HCEC 1CT (cell line): ENCODE results near the gene PDE6A.
"Not testable (repeated sequence)": the region's sequence is repeated elsewhere in the genome, so short reads cannot be mapped to it uniquely, and the experiment has no call there.

ENCODE experiments used
- DNase-seq: peaks from one replicate; pipeline ENCODE4 v3.0.0-alpha.2; 2017

The PDE6A gene

DNA sequence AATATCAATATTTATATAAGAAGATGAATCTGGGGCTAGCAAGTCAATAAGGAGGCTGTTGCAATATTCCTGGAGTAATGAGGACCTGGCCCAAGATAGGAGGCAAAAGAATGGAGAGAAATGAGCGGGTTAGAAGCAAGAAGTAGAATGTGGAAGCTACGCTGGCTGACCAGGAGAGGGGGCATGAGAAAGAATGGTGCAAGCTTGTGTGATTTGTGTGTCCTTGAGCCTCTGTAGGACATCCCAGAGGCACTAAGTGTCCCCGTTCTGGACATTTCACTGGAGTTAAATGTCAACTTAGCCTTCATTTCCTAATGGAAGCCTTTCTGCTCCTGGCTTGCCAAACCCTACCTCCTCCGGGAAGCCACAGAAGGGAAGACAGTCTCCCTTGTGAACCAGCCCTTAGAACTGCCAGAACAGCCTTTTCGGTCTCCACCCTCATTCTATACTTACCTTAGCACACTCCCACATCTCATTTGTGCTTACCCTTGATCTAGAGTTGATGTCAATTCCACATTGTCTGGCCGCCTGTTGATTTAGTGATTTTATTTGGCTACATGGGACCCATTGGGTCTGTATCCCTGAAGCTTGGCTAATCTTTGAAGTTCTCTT is 6.7 kb upstream of the PDE6A start:
- DNase-seq, result no peak

DNA sequence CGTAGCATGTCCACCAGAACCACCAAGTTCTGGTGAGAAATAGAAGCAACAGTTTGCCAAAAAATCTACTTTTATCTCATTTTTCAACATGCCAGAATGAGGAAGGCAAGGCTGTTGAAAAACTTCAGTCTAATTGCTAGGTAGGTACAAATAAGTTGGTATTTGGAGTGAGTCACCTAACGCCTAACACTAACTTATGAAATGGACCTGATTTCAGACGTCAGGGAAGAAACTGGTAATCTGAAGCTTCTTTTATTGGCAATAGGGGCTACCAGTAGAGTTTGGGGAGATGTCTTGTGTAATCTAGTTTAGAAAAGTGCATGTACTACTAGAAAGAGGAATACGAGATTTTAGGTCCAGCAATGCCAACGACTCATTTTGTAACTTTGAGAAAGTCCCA is 4.4 kb upstream of the PDE6A start:
- no peak for DNase-seq

DNA sequence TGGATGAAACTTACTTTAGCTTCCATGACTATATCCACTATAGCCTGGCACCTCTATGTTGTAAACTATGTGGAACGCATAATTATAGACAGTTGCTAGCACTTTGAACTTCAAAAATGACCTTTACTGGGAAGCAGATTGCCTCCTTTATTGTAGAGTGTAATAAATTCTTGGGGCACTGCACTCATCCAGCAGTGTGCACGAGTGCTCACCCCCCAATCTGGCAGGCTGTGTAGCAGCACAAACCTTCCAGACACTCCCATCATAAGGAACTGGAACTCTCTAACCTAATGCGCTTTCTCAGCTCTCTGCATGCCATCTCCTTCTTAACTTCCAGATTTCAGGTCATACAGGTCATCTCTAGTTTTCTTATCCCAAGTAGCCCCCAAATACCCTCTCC is 1.5 kb upstream of the PDE6A start:
- no peak for DNase-seq

DNA sequence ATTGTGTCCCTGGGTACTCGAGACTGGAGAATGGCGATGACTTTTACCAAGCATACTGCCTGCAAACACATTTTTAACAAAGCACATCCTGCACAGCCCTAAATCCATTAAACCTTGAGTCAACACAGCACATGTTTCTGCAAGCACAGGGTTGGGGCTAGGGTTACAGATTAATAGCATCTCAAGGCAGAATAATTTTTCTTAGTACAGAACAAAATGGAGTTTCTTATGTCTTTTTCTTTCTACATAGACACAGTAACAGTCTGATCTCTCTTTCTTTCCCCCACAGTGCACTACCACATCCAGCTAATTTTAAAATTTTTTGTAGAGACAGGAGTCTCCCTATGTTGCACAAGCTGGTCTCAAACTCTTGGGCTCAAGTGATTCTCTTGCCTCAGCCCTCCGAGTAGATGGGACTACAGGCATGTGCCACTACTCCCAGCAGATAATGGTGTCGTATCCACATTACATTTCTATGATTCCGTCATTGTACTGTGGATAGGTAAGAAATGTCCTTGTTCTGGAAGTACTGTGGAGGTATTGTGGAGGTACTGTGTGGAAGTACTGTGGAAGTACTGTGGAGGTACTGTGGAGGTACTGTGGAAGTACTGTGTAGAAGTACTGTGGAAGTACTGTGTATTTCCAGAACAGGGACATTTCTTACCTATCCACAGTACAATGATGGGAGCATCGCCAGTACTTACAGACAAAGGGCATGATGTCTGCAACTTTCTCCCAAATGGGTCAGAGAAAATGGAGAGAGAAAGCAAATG is 1.2 kb downstream of the PDE6A start:
- DNase-seq, result not testable (repeated sequence)

DNA sequence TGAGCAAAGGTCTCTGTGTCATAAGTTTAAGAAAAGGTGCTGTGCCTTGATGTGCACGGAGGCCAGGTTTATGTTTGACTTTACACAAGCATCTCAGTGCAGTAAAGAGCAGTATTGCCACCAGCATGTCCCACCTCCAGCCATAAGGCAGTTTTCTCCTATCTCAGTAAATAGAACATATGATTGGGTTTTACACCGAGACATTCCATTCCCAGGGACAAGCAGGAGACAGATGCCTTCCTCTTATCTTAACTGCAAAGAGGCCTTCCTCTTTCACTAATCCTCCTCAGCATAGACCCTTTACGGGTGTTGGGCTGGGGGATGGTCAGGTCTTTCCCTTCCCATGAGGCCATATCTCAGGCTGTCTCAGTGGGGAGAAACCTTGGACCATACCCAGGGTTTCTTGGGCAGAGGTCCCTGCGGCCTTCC is 1.8 kb downstream of the PDE6A start:
- not testable (repeated sequence) for DNase-seq

DNA sequence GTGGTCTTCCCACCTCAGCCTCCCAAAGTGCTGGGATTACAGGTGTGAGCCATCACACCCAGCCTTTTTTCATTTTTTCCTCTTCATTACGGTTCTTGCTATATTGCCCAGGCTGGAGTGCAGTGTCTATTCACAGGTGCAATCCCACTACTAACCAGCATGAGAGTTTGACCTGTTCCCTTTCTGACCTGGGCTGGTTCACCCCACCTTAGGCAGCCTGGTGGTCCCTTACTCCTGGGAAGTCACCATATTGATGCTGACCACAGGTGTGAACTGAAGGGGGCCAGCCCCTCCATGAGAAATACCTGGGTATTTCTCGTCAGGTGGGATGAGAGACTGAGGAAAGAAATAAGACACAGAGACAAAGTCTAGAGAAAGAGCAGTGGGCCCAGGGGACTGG is 2.4 kb downstream of the PDE6A start:
- DNase-seq, result no peak

DNA sequence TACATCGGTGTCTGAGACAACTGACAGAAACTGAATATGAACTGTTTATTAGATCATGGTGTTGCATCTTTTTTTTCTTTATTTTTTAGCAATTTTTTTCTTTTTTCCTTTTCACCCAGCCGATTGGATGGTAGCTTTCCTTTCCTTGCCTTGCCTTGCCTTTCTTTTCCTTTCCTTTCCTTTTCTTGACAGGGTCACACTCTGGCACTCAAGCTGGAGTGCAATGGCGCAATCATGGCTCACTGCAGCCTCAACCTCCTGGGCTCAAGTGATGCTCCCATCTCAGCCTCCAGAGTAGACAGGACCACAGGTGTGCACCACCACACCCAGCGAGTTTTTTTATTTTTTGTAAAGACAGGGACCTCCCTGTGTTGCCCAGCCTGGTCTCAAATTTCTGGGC is 2.8 kb downstream of the PDE6A start:
- DNase-seq, result no peak

DNA sequence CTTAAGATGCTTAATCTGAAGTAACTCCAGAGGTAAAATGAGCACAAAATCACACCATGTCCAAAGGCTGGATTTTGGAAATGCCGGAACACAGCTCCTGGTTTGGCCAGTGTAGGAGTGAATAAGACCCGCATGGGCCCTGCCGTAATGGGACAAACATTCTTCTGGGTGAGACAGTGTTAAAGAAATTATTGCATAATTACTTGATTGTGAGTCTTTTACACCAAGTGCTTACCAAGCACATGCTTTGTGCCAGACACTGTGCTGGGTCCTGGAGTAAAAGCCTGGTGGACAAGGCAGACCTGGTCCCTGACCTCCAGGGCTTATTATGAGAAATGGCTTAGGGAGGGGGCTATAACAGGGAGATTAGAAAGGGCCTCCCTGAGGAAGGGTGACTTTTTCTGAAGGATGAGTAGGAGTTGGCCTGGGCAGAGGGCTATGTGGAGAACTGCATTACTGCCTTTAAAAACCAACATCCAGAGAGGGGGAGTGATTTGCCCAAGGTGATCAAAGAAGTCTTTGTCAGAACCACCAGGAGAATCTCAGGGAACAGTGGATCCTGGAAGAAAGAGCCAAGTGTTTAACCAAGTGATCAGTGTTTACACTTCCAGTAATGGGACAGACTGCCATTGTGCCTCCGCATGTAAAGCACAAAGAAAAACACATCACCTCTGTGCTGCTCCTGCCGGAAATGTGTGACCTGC is 3.5 kb downstream of the PDE6A start:
- no peak for DNase-seq

DNA sequence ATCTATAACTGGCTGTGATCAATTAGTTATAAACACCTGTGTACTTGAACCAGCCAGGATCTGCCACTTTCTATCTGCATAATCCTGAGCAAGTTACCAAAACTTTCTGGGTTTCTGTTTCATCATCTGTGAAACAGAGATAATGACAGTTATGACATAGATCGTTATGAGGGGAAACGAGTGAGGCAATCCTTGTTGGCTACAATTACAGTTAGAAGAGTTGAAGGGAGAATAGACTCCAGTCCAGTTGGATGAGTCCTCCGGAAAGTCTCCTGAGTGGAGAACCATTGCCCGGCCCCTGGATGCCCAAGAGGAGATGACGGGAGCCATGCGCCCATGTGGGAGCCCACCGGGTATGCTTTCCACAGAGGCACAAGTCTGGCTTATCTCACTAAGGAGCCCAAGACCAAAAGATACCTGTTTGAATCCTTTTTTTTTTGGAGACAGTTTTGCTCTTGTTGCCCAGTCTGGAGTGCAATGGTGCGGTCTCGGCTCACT is 4.5 kb downstream of the PDE6A start:
- DNase-seq, result no peak

DNA sequence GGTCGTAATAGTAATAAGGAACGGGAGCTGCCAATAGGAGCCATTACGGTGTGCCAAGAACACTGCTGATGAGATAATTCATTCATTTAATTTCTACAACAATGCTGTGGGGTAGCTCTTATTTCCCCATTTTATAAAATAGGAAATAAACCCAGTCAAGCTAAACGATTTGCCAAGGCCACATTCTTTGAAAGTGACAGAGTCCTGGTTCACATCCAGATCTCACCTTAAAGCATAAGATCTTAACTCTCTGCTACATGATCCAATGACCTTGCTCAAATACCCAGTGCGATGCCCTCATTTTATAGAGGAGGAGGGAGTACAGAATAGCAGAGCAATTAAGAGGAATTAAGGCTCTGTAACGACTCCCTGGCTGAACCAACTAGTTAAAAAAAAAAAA is 5.0 kb downstream of the PDE6A start:
- no peak for DNase-seq

DNA sequence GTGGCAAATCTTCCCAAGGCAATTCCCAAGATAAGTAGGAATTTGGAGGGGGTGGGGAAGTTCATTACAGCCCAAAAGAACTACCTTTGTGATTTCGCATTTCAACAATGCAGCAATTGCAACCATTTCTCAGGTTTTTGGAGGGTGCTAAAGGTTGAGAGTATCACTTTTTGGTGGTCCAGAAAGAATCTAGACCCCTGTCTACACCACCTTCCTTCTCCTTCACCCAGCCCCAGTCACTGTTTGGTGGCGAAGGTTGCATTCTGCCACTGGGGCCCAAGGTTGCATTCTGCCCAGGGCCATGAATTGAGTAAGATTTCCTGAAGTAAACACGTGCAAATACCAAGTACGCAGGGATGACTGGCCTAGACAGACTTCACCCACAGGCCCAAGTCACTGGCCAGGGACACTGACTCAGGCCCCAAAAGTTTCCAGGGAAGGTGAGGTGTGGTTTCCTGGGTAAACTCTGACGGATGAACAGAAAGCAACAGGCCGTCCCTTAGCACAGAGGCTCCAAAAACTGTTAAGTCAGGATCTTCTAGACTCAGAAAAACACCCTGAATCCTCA is 5.7 kb downstream of the PDE6A start:
- peak; percentile 79 for DNase-seq

DNA sequence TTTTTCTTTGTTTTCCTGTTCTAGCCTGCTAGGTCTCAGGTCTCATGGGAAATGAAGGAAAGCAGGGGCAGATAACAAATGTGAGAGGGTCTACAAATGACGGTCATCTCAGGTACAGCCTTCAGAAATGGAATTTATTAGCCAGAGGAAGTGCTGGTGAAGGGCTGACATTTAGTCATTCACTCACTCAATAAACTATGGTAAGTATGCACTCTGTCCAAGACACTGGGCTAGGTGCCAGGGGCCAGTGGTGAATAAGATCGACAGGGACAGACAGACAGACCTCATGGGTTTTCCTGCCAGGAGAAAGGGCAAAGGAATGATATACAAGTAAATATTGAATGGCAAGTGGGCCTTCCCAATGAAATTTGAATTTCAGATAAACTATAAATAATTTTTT is 6.3 kb downstream of the PDE6A start:
- peak; percentile 71 for DNase-seq

DNA sequence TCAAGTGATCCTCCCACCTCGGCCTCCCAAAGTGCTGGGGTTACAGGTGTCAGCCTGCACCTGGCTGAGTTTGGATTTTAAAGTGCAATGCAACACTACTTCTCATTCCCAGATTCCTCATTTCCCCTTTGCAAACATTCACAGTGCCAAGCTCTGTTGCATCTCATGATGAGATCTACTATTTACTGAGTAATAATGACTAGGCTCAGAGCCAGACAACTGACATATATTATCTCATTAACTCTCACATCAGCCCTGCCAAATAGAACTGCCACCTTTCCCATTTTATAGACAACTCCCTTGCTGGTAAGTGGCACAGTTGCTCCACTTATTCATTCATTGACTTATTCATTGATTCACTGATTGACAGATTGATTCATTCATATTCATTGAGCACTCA is 7.0 kb downstream of the PDE6A start:
- DNase-seq, result peak; percentile 45

DNA sequence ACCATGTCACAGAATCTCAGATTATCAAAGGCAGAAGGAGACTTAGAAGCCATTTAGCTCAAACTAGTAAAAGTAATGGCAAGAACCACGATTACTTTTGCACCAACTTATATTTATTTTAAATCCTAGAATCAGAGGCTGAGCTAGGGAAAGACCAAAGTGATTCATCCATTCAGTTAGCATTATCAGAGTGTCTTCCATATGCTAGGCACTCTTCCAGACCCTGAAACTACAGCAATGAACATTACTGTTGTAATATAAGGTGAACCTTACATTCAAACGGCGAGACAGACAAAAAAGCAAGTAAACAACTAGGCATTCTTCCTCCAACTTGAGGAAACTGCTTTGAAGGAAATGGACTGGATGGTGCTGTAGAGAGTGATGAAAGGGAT is 7.9 kb downstream of the PDE6A start:
- DNase-seq, result no peak

DNA sequence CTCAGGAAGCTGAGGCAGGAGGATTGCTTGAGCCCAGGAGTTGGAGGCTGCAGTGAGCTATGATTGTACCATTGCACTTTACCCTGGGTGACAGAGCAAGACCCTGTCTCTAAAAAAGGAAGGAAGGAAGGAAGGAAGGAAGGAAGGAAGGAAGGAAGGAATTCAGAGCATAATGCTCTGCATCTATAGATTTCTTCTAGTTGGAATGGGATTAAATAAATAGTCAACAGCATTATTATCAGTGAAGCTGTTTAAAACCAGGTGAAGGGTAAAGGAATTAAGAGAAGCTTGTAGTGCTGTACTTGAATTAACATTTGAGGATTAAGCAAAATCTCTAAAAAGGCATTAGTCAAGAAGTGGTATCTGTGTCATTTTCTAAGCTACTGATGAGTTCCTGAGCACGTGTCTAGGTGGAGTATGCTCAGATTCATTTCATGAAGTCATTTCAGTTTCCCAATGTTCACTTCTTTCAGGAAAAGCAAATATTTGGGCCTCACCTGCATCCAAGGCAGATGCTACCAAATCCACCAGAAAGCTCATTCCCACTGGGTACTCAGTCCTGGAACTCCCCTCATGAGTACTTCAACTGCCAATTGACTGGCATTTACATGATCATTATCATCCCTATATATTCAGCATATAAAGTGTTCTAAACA is 8.4 kb downstream of the PDE6A start:
- DNase-seq, result no peak

DNA sequence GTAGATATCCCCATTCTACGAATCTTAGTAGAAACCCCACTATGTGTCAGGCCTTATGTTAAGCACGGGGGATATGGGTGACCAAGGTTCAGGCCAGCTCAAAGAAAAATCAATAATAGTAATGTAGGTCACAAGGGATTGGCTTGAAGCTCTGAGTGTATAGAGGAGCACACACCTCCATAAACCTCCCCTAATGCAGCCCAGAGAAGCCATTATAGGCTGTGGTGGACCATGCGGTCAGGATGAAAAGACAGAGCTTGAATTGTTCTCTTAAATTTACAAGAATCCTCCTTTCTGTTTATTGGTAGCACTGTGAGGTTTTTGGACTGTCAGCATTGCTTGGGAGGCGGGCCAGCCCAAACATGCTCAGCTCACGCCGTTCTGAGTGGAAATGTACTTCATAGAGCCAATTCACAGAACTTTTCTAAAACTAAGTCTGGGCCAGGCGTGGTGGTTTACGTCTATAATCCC is 9.1 kb downstream of the PDE6A start:
- no peak for DNase-seq

DNA sequence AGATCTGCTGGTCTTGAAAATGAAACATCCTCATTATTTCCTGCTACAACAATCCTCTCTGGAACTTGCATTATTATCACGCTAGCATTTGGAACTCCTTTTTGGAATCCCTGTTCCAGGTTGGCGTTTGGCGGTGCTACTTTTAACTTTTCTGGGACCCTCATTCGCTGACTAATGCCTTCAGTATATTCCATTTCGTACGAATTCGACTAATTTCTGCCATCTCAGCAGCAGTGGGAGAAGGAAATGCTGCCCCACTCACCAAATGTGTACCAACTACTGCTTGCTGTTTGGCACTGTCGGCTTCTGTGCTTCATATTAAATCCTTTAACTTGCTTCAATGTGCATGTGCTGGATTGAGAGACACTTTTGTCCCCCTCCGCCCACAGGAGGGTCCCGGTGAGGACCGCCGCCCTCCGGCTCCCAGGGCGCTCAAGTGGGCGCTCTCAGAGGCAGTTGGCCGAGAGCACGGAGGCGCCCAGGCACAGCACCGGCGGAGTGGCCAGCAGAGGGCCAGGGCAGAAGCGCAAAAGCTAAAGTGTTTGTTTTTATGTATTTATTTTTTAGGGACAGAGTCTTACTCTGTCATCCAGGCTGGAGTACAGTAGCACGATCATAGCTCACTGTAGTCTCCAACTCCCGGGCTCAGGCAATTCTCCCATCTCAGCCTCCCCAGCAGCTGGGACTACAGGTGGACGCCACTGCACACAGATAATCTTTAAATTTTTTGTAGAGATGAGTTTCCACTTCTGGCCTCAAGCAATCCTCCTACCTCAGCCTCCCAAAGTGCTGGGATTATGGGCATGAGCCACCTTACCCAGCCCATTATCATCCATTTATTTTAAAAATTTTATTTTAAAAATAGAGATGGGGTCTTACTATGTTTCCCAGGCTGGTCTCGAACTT is 11.9 kb downstream of the PDE6A start:
- no peak for DNase-seq

DNA sequence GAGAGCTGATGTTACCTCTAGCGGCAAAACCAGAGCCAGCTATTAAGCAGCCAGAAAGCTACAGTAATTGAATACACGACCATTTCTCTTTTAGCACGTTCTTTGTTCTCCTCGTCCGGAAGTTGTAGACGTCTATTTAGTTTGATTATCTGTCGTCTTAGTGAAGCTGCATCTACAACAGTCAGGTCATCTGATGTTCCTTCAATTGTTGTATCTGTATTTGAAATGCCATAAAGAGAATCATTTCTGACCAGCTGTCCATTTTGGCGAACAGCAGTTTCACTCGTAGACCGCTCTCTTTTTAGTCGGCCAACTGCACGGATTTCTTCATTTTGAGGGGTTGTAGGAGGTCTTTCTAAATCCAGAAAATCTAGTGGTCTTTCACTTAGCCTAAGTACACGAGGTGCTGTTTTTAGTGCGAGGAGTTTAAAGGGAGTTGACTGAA is 12.6 kb downstream of the PDE6A start:
- DNase-seq, result no peak

DNA sequence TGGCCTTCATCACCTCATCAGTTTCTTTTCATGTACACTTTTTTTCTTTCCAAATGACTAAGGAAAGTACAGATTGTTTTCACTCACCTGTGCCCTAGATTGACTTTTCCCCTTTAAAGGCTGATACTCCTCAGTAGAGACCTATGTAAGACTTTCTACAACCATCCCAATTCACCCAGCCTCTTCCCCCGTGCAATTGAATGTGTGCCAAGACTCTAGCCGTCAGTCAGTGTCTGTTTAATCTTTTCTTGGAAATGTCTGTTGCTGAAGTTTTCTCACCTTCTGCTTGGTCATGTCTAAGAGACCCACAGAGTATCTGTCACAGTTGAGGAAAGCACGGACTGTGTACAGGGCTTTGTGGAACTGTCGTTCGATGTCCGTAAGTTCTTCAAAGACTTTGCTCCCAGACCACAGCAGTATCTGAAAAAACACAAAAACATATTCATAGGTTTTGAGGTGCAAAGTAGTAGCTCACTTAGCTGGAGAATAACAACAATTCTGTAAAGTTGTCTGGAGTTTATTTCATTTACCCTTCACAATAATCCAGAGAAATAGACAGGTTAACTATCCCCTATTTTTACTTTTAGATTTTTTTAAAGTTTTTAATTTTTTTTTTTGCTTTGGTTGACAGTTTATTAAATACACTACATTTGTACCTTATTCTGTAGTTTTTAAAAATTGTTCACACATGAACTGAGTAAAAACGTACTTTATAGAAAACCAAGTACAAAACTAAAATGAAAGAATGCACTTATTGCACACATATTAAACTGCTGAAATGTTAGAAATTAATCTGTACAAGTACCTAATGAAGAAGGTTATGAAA is 13.6 kb downstream of the PDE6A start:
- DNase-seq, result no peak

DNA sequence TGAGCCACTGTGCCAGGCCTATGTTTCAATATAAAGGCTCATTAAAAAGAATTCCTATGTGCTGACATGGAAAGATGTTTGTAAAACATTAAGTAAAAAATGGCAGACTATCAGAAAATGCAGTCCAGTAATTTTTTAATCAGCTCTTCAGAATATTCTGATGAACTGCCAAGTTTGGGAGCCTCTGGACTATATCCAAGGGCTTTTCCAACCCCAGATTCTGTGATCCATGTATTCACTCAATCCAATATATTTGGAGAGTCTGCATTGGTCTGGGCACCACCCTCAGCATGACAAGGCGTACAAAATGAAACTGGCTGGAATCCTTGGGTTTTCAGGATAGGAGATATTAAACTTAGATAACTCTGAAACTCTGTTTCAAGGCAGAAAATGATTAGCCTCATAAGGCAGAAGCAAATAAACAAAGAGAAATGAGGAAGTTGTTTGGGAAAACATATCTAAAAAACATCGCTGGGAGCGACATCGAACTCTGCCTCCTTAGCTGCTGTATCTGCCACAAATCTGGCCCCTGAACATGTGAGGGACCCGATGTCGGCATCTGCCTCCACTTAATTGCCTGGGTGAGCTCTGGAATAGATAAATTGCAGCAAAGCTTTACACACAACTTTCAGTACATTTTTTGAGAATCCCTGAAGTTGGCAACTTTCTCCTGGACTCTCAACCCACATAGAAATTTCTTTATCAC is 14.4 kb downstream of the PDE6A start:
- no peak for DNase-seq
